Left hindlimb (tissue), 1 donor: ENCODE measurements around the gene CDH20.
A peak's percentile ranks its signal among the peaks of the same experiment; 100 is the strongest.

Experiments
- DNase-seq: peaks from one replicate; pipeline ENCODE4 v3.0.0-alpha.2; 2018

The CDH20 gene

GRCh38 chr18:61541673-61542072, 208.4 kb downstream of the CDH20 start:
- no peak for DNase-seq

GRCh38 chr18:61542596-61542995, 209.4 kb downstream of the CDH20 start:
- DNase-seq = no peak

GRCh38 chr18:61543518-61543917, 210.3 kb downstream of the CDH20 start:
- DNase-seq = no peak

- DNase-seq = no peak
Observed at GRCh38 chr18:61544178-61544577, 210.9 kb downstream of the CDH20 start.

GRCh38 chr18:61545281-61546245, 212.3 kb downstream of the CDH20 start:
- DNase-seq = no peak

GRCh38 chr18:61546590-61546989, 213.4 kb downstream of the CDH20 start:
- DNase-seq = no peak

- no peak for DNase-seq
Observed at GRCh38 chr18:61549416-61549815, 216.2 kb downstream of the CDH20 start.

- DNase-seq = no peak
Observed at GRCh38 chr18:61549889-61550288, 216.7 kb downstream of the CDH20 start.

GRCh38 chr18:61551586-61551985, 218.4 kb downstream of the CDH20 start:
- DNase-seq = no peak

GRCh38 chr18:61553045-61553659, 219.9 kb downstream of the CDH20 start:
- no peak for DNase-seq

GRCh38 chr18:61554117-61554776, 221.0 kb downstream of the CDH20 start:
- DNase-seq = no peak

GRCh38 chr18:61554946-61555361, 221.7 kb downstream of the CDH20 start:
- DNase-seq = no peak

GRCh38 chr18:61556316-61556715, 223.1 kb downstream of the CDH20 start:
- no peak for DNase-seq

- DNase-seq = no peak
Observed at GRCh38 chr18:61556862-61557261, 223.6 kb downstream of the CDH20 start.

GRCh38 chr18:61569176-61569892, 236.1 kb downstream of the CDH20 start:
- DNase-seq = no peak

- no peak for DNase-seq
Observed at GRCh38 chr18:61570070-61570469, 236.8 kb downstream of the CDH20 start.

- DNase-seq = no peak
Observed at GRCh38 chr18:61572084-61572655, 238.9 kb downstream of the CDH20 start.

- DNase-seq = no peak
Observed at GRCh38 chr18:61572871-61573270, 239.6 kb downstream of the CDH20 start.

- DNase-seq = no peak
Observed at GRCh38 chr18:61574665-61575064, 241.4 kb downstream of the CDH20 start.

- no peak for DNase-seq
Observed at GRCh38 chr18:61575419-61575818, 242.2 kb downstream of the CDH20 start.

- DNase-seq = no peak
Observed at GRCh38 chr18:61578846-61579245, 245.6 kb downstream of the CDH20 start.

- DNase-seq = no peak
Observed at GRCh38 chr18:61579581-61579980, 246.4 kb downstream of the CDH20 start.

GRCh38 chr18:61580046-61580445, 246.8 kb downstream of the CDH20 start:
- DNase-seq = peak; percentile 38
